H1 (cell line): ENCODE measurements around the gene ZNF462. TPM values are rescaled to one million over a fixed set of nuclear protein-coding genes. Genes with fewer than 3 reads are reported as not detected.

Source experiments
- BRCA1 ChIP-seq: IDR thresholded peaks from 2 replicates; pipeline ENCODE4 v1.6.1; 2012; ENCODE audit warnings: low read depth, low read length, improper control_type of control experiment
- CBX5 ChIP-seq: fragments of 300-800, 300-1000 bp; sonication (generic); IDR thresholded peaks from 2 replicates; pipeline ENCODE4 v1.7.1; 2016; ENCODE audit warnings: antibody characterized with exemption, low read length, low read depth
- CHD2 ChIP-seq: IDR thresholded peaks from 2 replicates; pipeline ENCODE4 v1.6.1; 2012; ENCODE audit warnings: low read length, improper control_type of control experiment
- EGR1 ChIP-seq: IDR thresholded peaks from 2 replicates; pipeline ENCODE4 v1.6.1; 2011; ENCODE audit warnings: low read depth, low read length, borderline replicate concordance
- RBBP5 ChIP-seq: IDR thresholded peaks from 2 replicates; pipeline ENCODE4 v1.7.1; 2012; ENCODE audit warnings: low read depth, mild to moderate bottlenecking, inconsistent platforms, low read length, moderate library complexity, borderline replicate concordance
- SP4 ChIP-seq: IDR thresholded peaks from 2 replicates; pipeline ENCODE4 v1.6.1; 2012; ENCODE audit warnings: low read length, inconsistent platforms
- SRF ChIP-seq: IDR thresholded peaks from 2 replicates; pipeline ENCODE4 v1.6.1; 2011; ENCODE audit warnings: mild to moderate bottlenecking, low read depth, low read length, moderate library complexity
- ZNF274 ChIP-seq: IDR thresholded peaks from 2 replicates; pipeline ENCODE4 v1.7.0; 2012; ENCODE audit warnings: low read length, borderline replicate concordance; ENCODE audit errors: extremely low read depth
- polyA plus RNA-seq, 7 experiments: library from polyadenylated mRNA; depleted of rRNA in 3 of 7; stranded (reverse) in 5 of 7; unstranded in 2 of 7; fragments of >200 nt in 5 of 7; fragments of 200-250 nt in 2 of 7; gene quantifications; 1 replicate in 5 of 7; 2 replicates in 1 of 7; 4 replicates in 1 of 7; pipeline versions ENCODE4 v1.2.1 to v1.2.3, GENCODE V29; 2011 to 2013; ENCODE audit warnings: missing spikeins in 2 of 7, mixed read lengths in 2 of 7
- total RNA-seq: library from RNA; stranded (reverse); fragmentation: NEBNext Ultra II Directional; extraction: Animal tissue kit (Norgen Biotek cat#: 25700); gene quantifications from 2 replicates; pipeline ENCODE4 v1.2.1, GENCODE V29; 2021
- TF ChIP-seq, protein P1 (sequence below), 3 experiments: IDR thresholded peaks; 1 replicate in 2 of 3; 2 replicates in 1 of 3; pipeline versions ENCODE4 v1.5.1 to v1.6.1; 2011; ENCODE audit warnings: low read length in 3 of 3, mild to moderate bottlenecking in 3 of 3, inconsistent platforms in 2 of 3, low read depth in 1 of 3, moderate library complexity in 1 of 3; ENCODE audit not compliant: insufficient read depth in 1 of 3; ENCODE audit errors: control extremely low read depth in 1 of 3
- TF ChIP-seq, protein P2 (sequence below): IDR thresholded peaks from 2 replicates; pipeline ENCODE4 v1.6.1; 2012; ENCODE audit warnings: inconsistent platforms

Gene ZNF462
- total and polyA plus RNA-seq, 2 of the 8 experiments (the other 6 are each of a cell fraction or from before 2014, with no cell fraction given) = 30.0 to 163 TPM

DNA sequence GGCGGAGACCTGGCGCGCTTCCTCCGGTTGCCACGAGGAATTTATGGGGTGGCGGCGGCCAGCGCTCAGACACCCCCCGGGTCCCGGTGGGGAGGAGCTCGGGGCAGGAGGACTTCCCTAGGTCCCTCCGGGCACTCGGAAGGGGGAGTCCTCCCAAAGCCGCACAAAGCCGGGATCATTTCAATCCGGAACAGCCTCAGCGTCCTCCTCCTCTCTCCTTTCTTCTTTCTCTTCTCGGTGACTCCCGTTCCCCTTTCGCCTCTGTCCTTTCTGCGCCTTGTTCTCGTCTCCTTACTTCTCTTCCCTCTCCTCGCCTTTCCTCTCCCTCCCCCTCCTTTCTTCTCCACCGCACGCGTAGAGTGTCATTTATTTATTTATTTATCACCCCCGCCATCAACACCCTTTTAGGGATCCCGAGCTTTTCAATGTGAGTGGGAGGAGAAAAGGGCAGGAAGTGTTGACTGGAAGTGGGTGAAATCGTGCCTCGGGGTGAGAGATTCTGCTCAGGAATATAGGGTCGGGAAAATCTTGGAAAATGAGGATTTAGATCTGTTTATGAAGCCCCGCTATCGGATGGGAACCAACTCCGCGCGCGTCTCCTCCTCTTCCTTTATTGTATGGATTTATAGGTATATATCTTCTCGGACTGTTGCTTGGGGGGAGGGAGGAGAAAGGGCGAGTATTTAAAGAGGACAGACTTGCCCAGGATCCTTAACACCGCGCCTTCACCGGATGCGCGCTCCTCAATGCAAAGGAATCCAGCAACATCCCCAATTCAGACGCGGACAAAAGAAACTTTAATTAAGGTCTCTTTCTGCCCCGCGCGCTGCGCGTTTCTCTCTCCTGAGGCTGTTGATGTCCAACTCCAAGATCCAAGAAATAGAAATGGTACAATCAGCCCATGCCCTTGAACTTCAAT is 2.0 kb upstream of the ZNF462 start (continued):
- TF ChIP-seq, protein P1, sequence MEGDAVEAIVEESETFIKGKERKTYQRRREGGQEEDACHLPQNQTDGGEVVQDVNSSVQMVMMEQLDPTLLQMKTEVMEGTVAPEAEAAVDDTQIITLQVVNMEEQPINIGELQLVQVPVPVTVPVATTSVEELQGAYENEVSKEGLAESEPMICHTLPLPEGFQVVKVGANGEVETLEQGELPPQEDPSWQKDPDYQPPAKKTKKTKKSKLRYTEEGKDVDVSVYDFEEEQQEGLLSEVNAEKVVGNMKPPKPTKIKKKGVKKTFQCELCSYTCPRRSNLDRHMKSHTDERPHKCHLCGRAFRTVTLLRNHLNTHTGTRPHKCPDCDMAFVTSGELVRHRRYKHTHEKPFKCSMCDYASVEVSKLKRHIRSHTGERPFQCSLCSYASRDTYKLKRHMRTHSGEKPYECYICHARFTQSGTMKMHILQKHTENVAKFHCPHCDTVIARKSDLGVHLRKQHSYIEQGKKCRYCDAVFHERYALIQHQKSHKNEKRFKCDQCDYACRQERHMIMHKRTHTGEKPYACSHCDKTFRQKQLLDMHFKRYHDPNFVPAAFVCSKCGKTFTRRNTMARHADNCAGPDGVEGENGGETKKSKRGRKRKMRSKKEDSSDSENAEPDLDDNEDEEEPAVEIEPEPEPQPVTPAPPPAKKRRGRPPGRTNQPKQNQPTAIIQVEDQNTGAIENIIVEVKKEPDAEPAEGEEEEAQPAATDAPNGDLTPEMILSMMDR (IDR thresholded peaks at IDR 0.05; ENCODE audit: control extremely low read depth in 1 of 3, insufficient read depth in 1 of 3, low read depth in 1 of 3, low read length in 3 of 3) = no peak
- TF ChIP-seq, protein P2, sequence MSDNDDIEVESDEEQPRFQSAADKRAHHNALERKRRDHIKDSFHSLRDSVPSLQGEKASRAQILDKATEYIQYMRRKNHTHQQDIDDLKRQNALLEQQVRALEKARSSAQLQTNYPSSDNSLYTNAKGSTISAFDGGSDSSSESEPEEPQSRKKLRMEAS = no peak; the same call in 1 of the 2 replicates
- TF ChIP-seq SRF (no peak), CHD2 (no peak), BRCA1 (no peak), RBBP5 (peak; percentile 85; the same call in 1 of the 2 replicates), EGR1 (peak; percentile 56), SP4 (no peak), ZNF274 (no peak), CBX5 (no peak)
